OCI-LY3 (cell line): Measurements from ENCODE around the gene LHPP.

Experiments used
- EZH2phosphoT487 ChIP-seq: fragments of 200-600 bp; shearing (Covaris generic); IDR thresholded peaks from 2 replicates; pipeline ENCODE4 v1.6.1; 2018; ENCODE audit warnings: antibody characterized with exemption, mixed run types, low read depth
- TF ChIP-seq, protein P1 (sequence below): fragments of 200-600, 300-600 bp; sonication (generic); IDR thresholded peaks from 2 replicates; pipeline ENCODE4 v1.5.1; 2014; ENCODE audit warnings: antibody characterized with exemption, low read length, low read depth

DNA sequence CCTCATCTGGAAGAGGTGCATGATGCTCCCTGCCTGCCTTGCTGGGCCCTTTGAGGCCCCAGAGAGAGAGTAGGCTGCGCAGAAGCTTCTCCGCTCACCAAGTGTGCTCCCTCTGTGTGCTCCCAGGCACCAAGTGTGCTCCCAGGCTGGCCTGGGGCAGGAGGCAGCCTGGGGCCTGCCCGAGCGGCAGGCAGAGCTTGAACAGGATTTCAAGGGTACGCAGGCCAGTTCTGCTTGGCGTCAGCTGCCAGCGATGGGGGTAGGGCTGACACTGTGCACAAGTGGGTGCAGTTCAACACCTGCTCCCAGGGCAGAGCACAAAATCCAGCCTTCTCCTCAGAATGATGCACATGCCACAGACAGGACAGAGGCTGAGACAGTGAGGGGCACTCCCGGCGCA lies 162.8 kb downstream of the LHPP start:
- TF ChIP-seq, protein P1, sequence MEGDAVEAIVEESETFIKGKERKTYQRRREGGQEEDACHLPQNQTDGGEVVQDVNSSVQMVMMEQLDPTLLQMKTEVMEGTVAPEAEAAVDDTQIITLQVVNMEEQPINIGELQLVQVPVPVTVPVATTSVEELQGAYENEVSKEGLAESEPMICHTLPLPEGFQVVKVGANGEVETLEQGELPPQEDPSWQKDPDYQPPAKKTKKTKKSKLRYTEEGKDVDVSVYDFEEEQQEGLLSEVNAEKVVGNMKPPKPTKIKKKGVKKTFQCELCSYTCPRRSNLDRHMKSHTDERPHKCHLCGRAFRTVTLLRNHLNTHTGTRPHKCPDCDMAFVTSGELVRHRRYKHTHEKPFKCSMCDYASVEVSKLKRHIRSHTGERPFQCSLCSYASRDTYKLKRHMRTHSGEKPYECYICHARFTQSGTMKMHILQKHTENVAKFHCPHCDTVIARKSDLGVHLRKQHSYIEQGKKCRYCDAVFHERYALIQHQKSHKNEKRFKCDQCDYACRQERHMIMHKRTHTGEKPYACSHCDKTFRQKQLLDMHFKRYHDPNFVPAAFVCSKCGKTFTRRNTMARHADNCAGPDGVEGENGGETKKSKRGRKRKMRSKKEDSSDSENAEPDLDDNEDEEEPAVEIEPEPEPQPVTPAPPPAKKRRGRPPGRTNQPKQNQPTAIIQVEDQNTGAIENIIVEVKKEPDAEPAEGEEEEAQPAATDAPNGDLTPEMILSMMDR, result no peak
- TF ChIP-seq EZH2phosphoT487, result no peak
